ENCODE results near the gene CCNL1. TPM values are rescaled to one million over a fixed set of nuclear protein-coding genes. Genes with fewer than 3 reads are reported as not detected.

Gene CCNL1
- total RNA-seq, 1 donor from 2014 or later: 132 TPM

GRCh38 chr3:157110761-157111278 lies 49.1 kb downstream of the CCNL1 start:
- Mint-ChIP-seq H3K36me3 (ENCODE audit: low read depth, unreplicated experiment) (no peaks in the 10 kb centered on the region), H3K4me1 (ENCODE audit: unreplicated experiment) (no peaks in the 10 kb centered on the region), H3K27ac (ENCODE audit: unreplicated experiment) (no peak overlapping the region), H3K9me3 (ENCODE audit: unreplicated experiment) (no peaks in the 10 kb centered on the region), H3K27me3 (ENCODE audit: unreplicated experiment) (peaks cover 1% of the 10 kb centered on the region), H3K4me3 (ENCODE audit: unreplicated experiment) (no peak overlapping the region)
- DNase-seq (ENCODE audit: low spot score): no peak
- TF ChIP-seq, protein P1, sequence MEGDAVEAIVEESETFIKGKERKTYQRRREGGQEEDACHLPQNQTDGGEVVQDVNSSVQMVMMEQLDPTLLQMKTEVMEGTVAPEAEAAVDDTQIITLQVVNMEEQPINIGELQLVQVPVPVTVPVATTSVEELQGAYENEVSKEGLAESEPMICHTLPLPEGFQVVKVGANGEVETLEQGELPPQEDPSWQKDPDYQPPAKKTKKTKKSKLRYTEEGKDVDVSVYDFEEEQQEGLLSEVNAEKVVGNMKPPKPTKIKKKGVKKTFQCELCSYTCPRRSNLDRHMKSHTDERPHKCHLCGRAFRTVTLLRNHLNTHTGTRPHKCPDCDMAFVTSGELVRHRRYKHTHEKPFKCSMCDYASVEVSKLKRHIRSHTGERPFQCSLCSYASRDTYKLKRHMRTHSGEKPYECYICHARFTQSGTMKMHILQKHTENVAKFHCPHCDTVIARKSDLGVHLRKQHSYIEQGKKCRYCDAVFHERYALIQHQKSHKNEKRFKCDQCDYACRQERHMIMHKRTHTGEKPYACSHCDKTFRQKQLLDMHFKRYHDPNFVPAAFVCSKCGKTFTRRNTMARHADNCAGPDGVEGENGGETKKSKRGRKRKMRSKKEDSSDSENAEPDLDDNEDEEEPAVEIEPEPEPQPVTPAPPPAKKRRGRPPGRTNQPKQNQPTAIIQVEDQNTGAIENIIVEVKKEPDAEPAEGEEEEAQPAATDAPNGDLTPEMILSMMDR (IDR thresholded peaks at IDR 0.05; ENCODE audit: unreplicated experiment): no peak

DNA sequence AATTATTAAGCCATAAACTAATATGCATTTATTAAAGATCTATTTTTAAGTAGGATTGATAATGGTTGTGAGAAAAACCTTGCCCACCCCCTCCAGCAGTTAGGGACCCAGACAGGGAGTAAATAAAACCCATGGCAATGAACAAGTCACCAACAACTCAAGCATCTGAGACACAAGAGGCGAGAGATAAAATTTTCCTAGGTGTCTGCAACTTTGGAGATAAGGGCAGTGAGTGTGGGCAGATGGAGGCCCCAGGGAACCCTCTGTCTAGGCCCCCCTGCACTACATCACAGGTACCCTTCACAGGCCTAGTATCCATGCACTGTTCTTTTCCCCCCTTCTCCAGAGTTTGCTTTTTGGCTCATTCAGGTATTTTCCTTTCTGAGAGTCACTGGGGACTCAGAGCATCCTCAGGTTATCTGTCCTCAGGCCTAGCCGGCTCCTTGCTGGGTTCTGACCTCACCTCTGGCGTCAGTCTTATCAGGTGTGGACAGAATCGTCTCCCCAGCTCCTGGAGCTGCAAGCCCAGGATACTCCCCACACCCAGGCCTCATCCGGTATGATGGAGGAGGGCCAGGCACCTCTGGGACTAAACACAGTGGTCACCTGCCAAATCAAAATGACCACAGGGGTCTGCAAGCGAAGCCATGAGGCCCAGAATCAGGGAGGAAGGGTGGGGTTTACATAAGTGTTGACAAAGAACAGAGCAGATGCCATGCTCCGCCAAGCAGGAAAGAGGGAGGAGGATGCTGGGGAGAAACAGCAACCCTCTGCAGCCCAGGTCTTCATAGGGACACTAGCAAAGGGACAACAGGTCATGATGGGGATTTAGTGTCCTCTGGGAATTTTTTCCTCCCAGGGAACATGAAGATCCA lies 50.4 kb downstream of the CCNL1 start:
- Mint-ChIP-seq H3K27me3 (ENCODE audit: unreplicated experiment) (peaks cover 2% of the 10 kb centered on the region), H3K36me3 (ENCODE audit: low read depth, unreplicated experiment) (no peaks in the 10 kb centered on the region), H3K4me3 (ENCODE audit: unreplicated experiment) (no peak overlapping the region), H3K4me1 (ENCODE audit: unreplicated experiment) (peaks cover 4% of the 10 kb centered on the region), H3K9me3 (ENCODE audit: unreplicated experiment) (no peaks in the 10 kb centered on the region), H3K27ac (ENCODE audit: unreplicated experiment) (no peak overlapping the region)
- DNase-seq (ENCODE audit: low spot score): no peak
- TF ChIP-seq, protein P1 (IDR thresholded peaks at IDR 0.05; ENCODE audit: unreplicated experiment): no peak

GRCh38 chr3:157107644-157108133 lies 52.3 kb downstream of the CCNL1 start:
- no peak for DNase-seq (ENCODE audit: low spot score)
- H3K9me3 Mint-ChIP-seq (ENCODE audit: unreplicated experiment): no peaks in the 10 kb centered on the region
- H3K27ac Mint-ChIP-seq (ENCODE audit: unreplicated experiment): no peak overlapping the region
- H3K4me3 Mint-ChIP-seq (ENCODE audit: unreplicated experiment): no peak overlapping the region
- peaks cover 6% of the 10 kb centered on the region for H3K4me1 Mint-ChIP-seq (ENCODE audit: unreplicated experiment)
- TF ChIP-seq, protein P1 (IDR thresholded peaks at IDR 0.05; ENCODE audit: unreplicated experiment): no peak
- no peaks in the 10 kb centered on the region for H3K36me3 Mint-ChIP-seq (ENCODE audit: low read depth, unreplicated experiment)
- peaks cover 4% of the 10 kb centered on the region for H3K27me3 Mint-ChIP-seq (ENCODE audit: unreplicated experiment)

DNA sequence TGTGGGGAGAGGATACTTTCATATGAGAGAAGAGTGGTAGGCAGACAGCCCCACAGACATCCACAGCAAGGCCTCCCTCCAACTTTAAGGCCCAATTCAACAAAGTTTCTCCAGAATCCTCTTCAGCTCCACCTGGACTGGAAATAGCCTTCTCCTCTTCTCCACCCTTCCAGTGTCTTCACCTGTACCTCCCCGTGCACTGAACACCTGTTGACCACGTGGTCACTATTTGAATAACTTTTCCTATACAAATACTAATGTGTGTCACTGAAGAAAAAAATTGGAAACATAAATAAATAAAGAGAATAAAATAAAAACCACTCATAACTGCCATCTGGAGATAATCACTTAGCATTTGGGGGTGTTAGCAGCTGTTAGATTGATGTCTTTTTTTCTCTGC lies 52.9 kb downstream of the CCNL1 start:
- H3K4me3 Mint-ChIP-seq (ENCODE audit: unreplicated experiment): no peak overlapping the region
- TF ChIP-seq, protein P1 (IDR thresholded peaks at IDR 0.05; ENCODE audit: unreplicated experiment): no peak
- peaks cover 6% of the 10 kb centered on the region for H3K4me1 Mint-ChIP-seq (ENCODE audit: unreplicated experiment)
- no peak overlapping the region for H3K27ac Mint-ChIP-seq (ENCODE audit: unreplicated experiment)
- DNase-seq (ENCODE audit: low spot score): no peak
- H3K36me3 Mint-ChIP-seq (ENCODE audit: low read depth, unreplicated experiment): no peaks in the 10 kb centered on the region
- peaks cover 4% of the 10 kb centered on the region for H3K27me3 Mint-ChIP-seq (ENCODE audit: unreplicated experiment)
- H3K9me3 Mint-ChIP-seq (ENCODE audit: unreplicated experiment): no peaks in the 10 kb centered on the region
